GM12864 (cell line): ENCODE results near the gene HNRNPAB.

Experiments
- DNase-seq: peaks from one replicate; pipeline ENCODE4 v3.0.0-alpha.2; 2011; ENCODE audit warnings: low read depth
- H3K4me3 ChIP-seq: 2 replicates; pipeline ENCODE4 v1.5.1; 2011; ENCODE audit warnings: mild to moderate bottlenecking, low read depth, low read length, control low read depth
- TF ChIP-seq, protein P1 (sequence below): IDR thresholded peaks from 2 replicates; pipeline ENCODE4 v1.5.1; 2011; ENCODE audit warnings: low read depth, mild to moderate bottlenecking, moderate library complexity, low read length, control low read depth, inconsistent platforms; ENCODE audit errors: missing control alignments

Gene HNRNPAB

DNA sequence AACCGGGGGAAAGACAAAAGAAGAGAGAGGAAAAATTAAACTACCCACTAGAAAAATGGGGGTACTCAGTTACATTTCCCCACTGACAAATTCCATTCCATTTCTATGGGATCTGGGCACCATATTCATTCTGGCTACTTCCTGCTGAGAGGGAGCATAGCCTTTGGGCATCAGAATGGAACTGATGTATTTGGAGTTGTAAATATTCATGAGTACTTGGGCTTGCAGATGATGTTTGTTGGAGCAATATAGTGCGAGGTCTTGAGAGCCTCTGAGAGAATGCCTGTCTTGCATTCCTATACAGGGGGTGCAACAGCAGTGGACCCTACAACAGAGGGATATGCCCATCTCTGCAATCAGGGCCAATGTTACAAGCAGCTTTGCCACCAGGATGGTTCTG lies 33.9 kb upstream of the HNRNPAB start:
- no peak overlapping the region for H3K4me3 ChIP-seq
- DNase-seq, result no peak
- TF ChIP-seq, protein P1, sequence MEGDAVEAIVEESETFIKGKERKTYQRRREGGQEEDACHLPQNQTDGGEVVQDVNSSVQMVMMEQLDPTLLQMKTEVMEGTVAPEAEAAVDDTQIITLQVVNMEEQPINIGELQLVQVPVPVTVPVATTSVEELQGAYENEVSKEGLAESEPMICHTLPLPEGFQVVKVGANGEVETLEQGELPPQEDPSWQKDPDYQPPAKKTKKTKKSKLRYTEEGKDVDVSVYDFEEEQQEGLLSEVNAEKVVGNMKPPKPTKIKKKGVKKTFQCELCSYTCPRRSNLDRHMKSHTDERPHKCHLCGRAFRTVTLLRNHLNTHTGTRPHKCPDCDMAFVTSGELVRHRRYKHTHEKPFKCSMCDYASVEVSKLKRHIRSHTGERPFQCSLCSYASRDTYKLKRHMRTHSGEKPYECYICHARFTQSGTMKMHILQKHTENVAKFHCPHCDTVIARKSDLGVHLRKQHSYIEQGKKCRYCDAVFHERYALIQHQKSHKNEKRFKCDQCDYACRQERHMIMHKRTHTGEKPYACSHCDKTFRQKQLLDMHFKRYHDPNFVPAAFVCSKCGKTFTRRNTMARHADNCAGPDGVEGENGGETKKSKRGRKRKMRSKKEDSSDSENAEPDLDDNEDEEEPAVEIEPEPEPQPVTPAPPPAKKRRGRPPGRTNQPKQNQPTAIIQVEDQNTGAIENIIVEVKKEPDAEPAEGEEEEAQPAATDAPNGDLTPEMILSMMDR, result no peak

GRCh38 chr5:178174456-178174855 lies 29.9 kb upstream of the HNRNPAB start:
- no peak for DNase-seq
- H3K4me3 ChIP-seq, result no peak overlapping the region
- TF ChIP-seq, protein P1, result no peak

DNA sequence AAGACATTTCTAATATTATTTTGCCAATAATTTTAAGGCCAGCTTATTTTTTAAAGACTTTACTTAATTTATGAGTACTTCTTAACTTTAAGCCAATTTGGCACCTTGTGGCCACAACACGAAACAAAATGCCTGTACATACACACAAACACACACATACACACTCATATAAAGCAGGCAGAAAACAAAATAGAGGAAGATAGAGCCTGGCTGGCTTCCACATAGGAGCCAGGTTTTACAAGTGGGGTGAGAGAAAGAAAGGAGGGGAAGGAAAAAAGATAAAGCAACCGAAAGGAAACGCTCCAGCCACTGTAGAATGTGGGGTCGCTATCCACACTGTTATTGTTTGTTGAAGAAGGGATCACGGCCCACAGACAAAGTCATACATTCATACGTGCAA lies 27.5 kb upstream of the HNRNPAB start:
- DNase-seq, result no peak
- H3K4me3 ChIP-seq, result no peak overlapping the region
- TF ChIP-seq, protein P1, result no peak

- DNase-seq, result no peak
- TF ChIP-seq, protein P1, result no peak
These were observed 26.8 kb upstream of the HNRNPAB start for GRCh38 chr5:178177569-178177968.

DNA sequence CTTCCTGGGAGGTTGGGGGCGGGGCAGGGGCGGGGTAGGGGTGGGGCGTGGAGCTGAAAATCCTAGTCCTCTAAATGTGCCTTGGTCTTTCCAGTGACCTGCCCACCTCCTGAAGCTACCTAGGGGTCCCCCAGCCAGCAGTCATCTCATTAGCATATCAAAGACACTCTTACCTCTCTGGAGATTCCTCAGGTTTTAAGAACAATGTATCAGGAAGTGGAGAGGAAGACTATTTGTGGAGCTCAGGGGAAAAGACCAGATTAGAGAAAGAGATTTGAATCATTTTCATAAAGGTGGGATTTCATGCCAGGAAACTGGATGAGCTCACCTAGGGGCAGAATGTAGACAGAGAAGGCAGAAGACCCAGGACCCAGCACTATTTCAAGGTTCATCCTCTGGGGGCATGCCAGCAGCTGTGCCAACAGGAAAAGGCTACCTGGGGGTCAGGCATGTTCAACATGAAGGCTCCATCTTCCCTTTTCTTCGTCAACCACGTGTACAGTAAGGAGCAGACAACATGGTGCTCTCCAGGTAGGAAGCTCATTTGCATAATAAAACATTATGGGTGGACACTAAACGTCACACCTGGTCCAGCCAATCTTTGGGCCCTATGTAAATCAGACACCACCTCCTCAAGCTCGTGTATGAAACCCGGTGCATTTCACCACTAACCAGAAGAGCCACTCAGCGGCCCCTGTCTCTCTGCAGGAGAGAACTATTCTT lies 24.0 kb upstream of the HNRNPAB start:
- DNase-seq, result no peak
- TF ChIP-seq, protein P1, result no peak
- H3K4me3 ChIP-seq, result no peak overlapping the region

More at GRCh38 chr5:178177569-178177968, 26.8 kb upstream of the HNRNPAB start:
- no peak overlapping the region for H3K4me3 ChIP-seq

GRCh38 chr5:178182158-178182876 lies 22.0 kb upstream of the HNRNPAB start:
- no peak for DNase-seq
- TF ChIP-seq, protein P1, result no peak
- H3K4me3 ChIP-seq, result no peak overlapping the region
